RWPE1 (cell line): Measurements from ENCODE around the gene DPP6.
A peak's percentile ranks its signal among the peaks of the same experiment; 100 is the strongest.

Source experiments
- CTCF ChIA-PET: fragments of 350-600 bp; sonication (Branson Sonifier 250); formaldehyde crosslinking; extraction: SDS; loops from one replicate; lab custom pipeline; 2021; lab: Yijun Ruan, JAX
- POLR2A ChIA-PET: fragments of 400-600 bp; formaldehyde crosslinking; extraction: SDS; loops from one replicate; lab custom pipeline; 2020; ENCODE audit warnings: antibody characterized with exemption; ENCODE audit not compliant: low non-redundant PET; lab: Yijun Ruan, JAX
- DNase-seq: peaks from one replicate; pipeline ENCODE4 v3.0.0; 2012; ENCODE audit warnings: low spot score
- H3K27ac ChIP-seq: fragments of 450-650 bp; 2 replicates; pipeline ENCODE4 v1.5.1; 2017
- CTCF ChIP-seq: fragments of 450-650 bp; conservative IDR thresholded peaks from 2 replicates; pipeline ENCODE4 v1.5.1; 2017; ENCODE audit warnings: low read depth, mild to moderate bottlenecking

Gene DPP6

DNA sequence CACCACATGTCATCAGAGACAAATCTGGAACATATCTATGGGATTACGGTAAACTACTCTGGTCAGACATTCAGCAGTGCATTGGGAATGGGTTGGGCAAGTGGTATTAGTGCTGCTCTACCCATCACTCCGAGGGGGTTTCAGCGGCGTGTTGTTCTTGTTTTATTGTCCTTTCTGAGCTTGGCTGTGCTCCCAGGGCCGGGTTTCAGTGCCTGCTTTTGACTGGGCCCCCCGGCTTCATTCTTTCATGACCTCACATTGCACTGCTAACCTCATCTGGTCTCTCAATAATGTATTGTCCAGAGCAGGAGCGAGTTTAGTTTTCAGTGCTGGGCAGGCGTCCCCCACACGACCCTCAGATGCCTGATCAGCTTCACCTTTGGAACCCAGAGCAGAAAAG lies 586.1 kb downstream of the DPP6 start:
- no peak overlapping the region for H3K27ac ChIP-seq
- ChIA-PET POLR2A (no interaction called here), CTCF (no interaction called here)
- no peak for TF ChIP-seq CTCF
- no peak for DNase-seq

DNA sequence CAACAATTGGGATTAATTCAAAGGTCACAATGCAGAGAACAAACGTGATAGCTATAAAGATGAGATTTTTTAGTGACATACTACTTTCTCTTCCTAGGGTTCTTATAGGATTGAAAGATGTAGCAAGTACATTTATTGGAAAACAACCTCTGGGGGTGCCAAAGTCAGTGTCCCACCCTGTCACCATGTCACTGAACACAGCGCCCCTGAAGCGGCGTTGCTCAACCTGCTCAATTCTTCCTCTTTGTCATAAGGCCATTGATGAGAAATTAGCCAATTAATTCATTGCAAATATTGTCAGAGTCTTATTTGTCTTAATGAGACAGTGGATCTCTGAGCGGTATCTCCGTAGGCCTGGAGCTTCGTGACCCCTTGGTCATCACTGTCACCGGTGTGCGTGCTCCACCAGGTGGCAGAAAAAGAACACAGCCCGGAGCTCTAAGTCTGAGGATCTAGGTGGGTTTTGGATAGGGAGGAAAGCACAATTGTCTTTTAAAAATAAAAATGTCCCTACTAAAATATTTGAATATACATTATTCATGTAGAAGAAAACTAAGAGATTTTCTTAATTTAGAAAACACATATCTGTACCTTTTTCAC lies 588.2 kb downstream of the DPP6 start:
- no peak overlapping the region for H3K27ac ChIP-seq
- ChIA-PET POLR2A (no interaction called here), CTCF (interaction anchor here (1.1 to 1.4 kb wide), 2 partner anchors 12 to 104 kb away, joined by 4 to 5 read pairs; no protein-coding TSS in a partner anchor)
- TF ChIP-seq CTCF = no peak
- no peak for DNase-seq

GRCh38 chr7:154640917-154641316 lies 588.7 kb downstream of the DPP6 start:
- H3K27ac ChIP-seq = no peak overlapping the region
- CTCF ChIA-PET = interaction anchor here (1.1 to 1.4 kb wide), 2 partner anchors 12 to 103 kb away, joined by 4 to 5 read pairs; no protein-coding TSS in a partner anchor
- DNase-seq = no peak
- POLR2A ChIA-PET = no interaction called here
- no peak for TF ChIP-seq CTCF

DNA sequence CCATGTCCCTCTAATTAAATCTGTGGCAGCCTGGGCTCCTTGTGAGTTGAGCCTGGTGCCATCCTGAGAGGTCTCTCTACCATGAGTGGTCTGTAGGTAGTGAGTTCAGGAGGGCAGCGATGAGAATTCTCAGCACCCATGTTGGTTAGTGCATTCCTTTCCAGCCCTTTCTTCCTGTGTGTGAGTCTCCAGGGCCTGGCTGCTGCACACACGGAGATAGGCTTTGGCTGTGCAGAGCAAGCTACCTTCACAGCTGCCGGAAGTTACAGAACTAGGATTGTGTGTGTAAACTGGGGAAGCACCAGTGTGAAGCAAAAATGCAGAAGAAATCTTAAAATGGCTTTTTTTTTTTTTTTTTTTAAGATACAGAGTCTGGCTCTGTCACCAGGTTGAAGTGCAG lies 592.2 kb downstream of the DPP6 start:
- CTCF ChIA-PET = no interaction called here
- no peak for TF ChIP-seq CTCF
- no peak for DNase-seq
- POLR2A ChIA-PET = no interaction called here
- no peak overlapping the region for H3K27ac ChIP-seq

DNA sequence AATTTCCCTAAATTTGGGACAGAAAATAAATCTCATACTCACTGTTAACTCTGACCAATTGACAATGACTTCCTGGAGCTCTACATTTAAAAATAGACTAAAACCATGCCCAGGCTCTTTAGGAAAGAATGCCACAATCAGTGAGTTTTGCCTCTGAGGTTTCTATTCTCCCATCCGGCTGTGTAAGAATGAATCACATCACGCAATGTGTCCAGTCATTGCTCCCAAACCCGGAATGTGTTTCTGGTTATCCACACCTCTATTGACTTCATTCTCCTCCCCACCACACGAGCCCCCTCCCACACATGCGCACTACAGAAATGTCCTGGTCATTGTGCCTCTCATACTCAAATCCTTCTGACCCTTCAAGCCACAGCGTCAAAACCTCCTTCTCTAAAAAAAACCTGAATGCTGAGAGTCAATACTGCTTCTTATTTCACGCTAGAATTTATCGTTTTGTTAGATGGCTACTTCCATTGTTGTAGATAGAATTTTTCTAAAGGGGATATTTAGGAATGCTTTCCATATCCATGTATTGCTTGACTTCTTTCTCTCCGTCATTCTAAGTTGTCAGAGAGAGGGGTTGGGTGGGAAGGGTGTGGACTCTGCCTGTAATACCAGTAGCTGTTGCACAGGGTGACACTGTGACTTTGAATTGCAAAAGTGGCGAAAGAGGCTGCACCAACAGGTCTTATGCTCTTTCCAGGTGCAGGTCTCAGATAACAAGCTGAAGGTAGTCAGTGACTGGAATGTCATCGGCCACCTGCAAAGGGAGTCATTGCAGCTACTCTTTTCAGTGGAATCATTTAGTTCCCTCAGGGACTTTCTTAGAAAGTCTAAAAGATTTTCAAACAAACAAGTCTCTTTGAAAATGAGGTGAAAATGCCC lies 594.2 kb downstream of the DPP6 start:
- ChIA-PET POLR2A (no interaction called here), CTCF (no interaction called here)
- TF ChIP-seq CTCF = no peak
- DNase-seq = peak; percentile 2
- H3K27ac ChIP-seq = no peak overlapping the region

- ChIA-PET POLR2A (no interaction called here), CTCF (no interaction called here)
- H3K27ac ChIP-seq = no peak overlapping the region
- DNase-seq = no peak
- TF ChIP-seq CTCF = no peak
Observed at GRCh38 chr7:154647625-154648024, 595.4 kb downstream of the DPP6 start.
